Measurements from ENCODE around the gene ST7L.
"Not testable (repeated sequence)": the region's sequence is repeated elsewhere in the genome, so short reads cannot be mapped to it uniquely, and the experiment has no call there.

The ST7L gene

GRCh38 chr1:112618721-112619517 is at the start of gene ST7L:
Gene ST7L, minus strand, starts transcription at chr1:112619141. Its CDS starts 28 bp downstream, at chr1:112619113.
- peak; percentile 77 for DNase-seq

DNA sequence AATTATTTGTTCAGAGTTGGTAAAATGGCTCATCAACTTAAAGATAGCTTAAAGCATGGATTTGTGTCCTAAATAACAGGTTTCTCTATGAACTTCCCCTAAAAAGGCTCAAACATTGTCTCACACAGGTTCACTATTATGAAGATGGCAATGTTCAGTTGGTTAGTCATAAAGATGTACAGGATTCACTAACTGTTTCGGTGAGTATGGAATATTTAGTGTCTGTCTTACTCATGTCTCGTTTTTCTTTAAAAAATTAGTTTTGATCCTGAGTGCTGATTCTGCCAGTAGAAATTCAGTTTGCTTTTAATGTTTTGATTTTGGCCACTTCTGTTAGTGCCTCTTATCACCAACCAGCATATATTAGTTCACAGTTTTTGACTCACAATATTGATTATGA is 48.0 kb upstream of the ST7L start:
- no peak for DNase-seq

- DNase-seq, result no peak
Observed at GRCh38 chr1:112665857-112666256, 46.9 kb upstream of the ST7L start.

DNA sequence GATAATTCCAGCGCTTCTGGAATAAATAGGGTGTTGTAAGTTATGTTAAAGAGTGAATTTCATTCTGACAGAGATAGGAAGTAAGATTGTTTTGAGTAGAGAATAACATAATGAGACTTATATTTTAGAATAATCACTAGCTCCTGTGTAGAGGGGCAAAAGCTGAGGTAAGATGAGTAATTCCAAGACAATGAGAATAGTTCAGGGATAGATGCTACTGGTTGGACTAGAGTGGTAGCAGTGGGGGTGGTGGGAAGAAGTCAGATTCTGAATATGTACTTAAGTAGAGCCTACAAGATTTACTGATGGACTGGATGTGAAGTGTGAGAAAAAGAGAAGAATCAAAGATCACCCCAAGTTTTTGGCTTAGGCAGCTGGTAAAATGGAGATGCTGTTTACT is 32.3 kb upstream of the ST7L start:
- peak; percentile 6 for DNase-seq

GRCh38 chr1:112646225-112646624 is 27.3 kb upstream of the ST7L start:
- DNase-seq, result no peak

GRCh38 chr1:112643080-112643479 is 24.1 kb upstream of the ST7L start:
- DNase-seq, result no peak

DNA sequence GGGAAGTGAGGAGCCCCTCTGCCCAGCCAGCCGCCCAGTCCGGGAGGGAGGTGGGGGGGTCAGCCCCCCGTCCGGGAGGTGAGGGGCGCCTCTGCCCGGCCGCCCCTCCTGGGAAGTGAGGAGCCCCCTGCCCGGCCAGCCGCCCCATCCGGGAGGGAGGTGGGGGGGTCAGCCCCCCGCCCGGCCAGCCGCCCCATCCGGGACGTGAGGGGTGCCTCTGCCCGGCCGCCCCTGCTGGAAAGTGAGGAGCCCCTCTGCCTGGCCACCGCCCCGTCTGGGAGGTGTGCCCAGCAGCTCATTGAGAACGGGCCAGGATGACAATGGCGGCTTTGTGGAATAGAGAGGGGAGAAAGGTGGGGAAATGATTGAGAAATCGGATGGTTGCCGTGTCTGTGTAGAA is 21.5 kb upstream of the ST7L start:
- not testable (repeated sequence) for DNase-seq

GRCh38 chr1:112638110-112638428 is 19.1 kb upstream of the ST7L start:
- no peak for DNase-seq

DNA sequence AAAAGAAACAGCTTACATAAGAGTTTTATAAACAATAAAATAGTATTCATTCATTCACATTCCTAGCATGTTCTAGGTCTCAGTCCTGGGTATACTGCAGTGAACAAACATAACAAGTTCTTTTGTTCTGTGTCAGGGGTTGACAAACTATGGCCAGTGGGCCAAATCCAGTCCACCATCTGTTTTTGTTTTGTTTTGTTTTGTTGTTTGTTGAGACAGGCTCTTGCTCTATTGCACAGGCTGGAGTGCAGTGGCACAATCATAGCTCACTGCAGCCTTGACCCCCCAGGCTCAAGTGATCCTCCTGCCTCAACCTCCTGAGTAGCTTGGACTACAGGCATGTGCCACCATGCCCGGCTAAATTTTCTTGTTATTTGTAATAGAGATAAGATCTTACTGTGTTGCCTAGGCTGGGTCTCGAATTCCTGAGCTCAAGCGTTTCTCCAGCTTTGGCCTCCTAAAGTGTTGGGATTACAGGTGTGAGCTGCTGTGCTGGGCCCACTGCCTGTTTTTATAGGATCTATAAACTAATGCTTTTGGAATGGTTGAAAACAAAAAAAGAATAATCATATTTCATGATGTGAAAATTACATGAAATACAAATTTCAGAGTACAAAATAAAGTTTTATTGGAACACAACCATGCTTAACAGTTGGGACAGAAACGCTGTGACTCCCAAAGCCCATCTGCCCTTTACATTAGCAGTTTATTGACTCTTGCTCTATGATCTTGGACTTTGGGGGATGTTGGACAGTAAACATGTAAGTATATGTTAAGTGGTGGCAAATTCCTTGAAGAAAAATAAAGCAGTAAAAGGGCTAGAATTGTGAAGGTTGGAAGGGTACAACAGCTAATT is 18.5 kb upstream of the ST7L start:
- no peak for DNase-seq

DNA sequence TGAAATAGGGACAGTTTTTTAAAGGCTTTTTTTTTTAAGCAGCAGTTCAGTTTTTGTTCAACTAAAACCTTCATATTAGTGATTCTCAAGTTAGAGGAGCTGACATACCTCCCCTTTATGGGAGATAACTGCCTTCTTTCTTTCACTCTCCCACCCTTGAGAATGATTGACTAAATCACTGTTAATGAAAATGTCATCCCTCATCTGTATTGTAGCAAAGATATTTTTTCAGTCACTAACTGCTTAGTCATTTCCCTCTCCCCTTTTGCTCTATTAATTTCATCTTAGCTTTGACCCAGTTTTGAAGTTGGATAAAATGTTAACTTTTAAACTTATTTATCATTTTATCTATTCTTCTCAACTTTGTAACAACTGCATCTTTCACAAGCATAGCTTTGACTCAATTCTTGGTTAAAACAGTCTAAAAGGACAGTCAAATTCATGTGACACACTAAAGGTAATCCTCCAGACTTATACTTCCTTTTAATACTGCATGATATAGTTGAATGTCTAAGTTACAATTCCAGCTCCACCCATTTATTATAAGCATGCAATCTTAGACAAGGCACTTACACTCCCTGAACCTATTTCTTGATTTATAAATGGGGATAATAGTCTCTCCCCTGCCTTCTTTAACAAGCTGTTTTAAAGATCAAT is 17.8 kb upstream of the ST7L start:
- DNase-seq, result no peak

DNA sequence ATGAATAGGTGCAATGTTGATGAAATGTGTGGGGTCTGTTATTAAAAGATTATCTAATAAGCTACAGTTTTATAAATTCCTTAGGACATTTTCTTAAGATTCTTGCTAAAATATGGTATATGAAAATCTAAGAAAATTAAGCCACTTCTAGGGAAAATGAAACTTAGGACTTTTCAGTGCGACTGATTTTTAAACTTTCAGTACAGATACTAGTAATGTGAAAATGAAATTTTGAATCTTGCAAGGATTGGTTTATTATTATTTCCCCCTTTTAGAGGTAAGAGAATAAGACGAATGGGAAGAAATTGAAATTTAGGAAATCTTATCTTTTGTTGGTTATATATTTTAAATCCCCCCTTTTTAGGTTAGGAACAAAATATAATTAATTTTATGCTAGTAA is 17.1 kb upstream of the ST7L start:
- DNase-seq, result no peak

- no peak for DNase-seq
Observed at GRCh38 chr1:112634367-112634766, 15.4 kb upstream of the ST7L start.

DNA sequence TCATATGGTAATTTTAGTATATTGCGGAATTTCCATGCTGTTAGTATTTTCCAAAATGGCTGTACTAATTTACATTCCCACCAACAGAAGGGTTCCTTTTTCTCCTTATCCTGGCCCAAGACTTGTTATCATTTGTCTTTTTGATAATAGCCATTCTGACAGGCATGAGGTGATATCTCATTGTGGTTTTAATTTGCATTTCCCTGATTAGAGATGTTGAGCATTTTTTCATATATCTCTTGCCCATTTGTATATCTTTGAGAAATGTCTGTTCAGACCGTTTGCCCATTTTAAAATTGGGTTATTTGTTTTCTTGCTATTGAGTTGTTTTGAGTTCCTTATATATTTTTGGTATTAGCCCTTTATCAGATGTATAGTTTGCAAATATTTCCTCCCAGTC is 14.7 kb upstream of the ST7L start:
- no peak for DNase-seq

GRCh38 chr1:112629256-112629655 is 10.3 kb upstream of the ST7L start:
- no peak for DNase-seq

GRCh38 chr1:112628516-112628915 is 9.6 kb upstream of the ST7L start:
- no peak for DNase-seq

DNA sequence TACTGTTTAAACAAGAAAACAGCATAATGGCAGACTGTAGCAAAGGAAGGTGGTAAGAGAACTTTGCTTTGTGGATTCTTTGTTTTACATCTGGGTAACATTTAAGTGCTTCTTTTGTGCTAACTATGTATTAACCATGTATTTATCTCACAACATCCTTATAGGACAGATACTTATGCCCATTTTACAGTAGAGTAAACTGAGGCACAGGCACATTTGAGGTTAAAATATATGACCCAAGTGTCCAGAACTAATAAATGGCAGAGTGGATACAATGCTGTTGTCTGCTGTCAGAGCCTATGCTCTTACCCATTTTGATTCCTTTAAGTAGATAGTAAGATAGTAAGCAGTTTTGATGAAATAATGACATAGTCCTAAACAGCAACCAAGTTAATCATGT is 7.9 kb upstream of the ST7L start:
- DNase-seq, result no peak

DNA sequence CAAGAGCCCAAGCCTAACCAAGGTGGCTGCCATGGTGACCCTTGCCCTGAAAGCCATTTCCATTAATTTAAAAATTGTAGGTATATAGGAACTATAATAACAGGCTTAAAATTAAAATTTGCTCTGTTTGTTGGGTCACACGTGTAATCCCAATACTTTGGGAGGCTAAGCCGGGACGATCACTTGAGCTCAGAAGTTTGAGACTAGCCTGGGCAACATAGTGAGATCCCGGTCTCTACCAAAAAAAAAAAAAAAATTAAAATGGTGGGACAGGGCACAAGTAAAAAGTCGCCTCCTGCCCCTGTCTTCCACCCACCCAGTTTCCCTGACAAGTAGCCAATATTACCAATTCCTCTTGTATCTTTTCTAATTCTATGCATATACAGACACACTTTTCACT is 7.3 kb upstream of the ST7L start:
- no peak for DNase-seq

- peak; percentile 9 for DNase-seq
Observed at GRCh38 chr1:112625696-112626095, 6.8 kb upstream of the ST7L start.

- not testable (repeated sequence) for DNase-seq
Observed at GRCh38 chr1:112624493-112624892, 5.6 kb upstream of the ST7L start.

- DNase-seq, result no peak
Observed at GRCh38 chr1:112620377-112620695, 1.4 kb upstream of the ST7L start.

- peak; percentile 90 for DNase-seq
Observed at GRCh38 chr1:112619518-112620376, 806 bp upstream of the ST7L start, which contains the start of gene CAPZA1. Gene CAPZA1, plus strand, starts transcription at chr1:112619832. Its CDS starts 13 bp downstream, at chr1:112619845.

- peak; percentile 5 for DNase-seq
Observed at GRCh38 chr1:112618114-112618720, 724 bp downstream of the ST7L start.
